ENCODE data around the gene PBX4. TPM values are rescaled to one million over a fixed set of nuclear protein-coding genes. Genes with fewer than 3 reads are reported as not detected.
A peak's percentile ranks its signal among the peaks of the same experiment; 100 is the strongest.

Gene PBX4
- polyA plus RNA-seq, 1 experiment, result 0.63 TPM

- CTCF ChIA-PET, result no interaction called here
- peaks cover 2% of the 10 kb centered on the region; the same call in 1 of the 2 replicates for H3K9me3 ChIP-seq (ENCODE audit: control insufficient read depth, insufficient read depth, low read length)
- POLR2A ChIA-PET, result no interaction called here
- no peaks in the 10 kb centered on the region for H3K27me3 ChIP-seq (ENCODE audit: control insufficient read depth, insufficient read depth, low read length)
- no peak overlapping the region for H3K27ac ChIP-seq (ENCODE audit: low read depth, low read length)
- DNase-seq (ENCODE audit: low read depth, low spot score), result no peak
- no peak overlapping the region for H3K4me3 ChIP-seq (ENCODE audit: low read depth, low read length)
- TF ChIP-seq CTCF (IDR thresholded peaks at IDR 0.05; ENCODE audit: low read depth, low read length), result no peak
Observed at GRCh38 chr19:19520989-19521388, 97.5 kb downstream of the PBX4 start.

GRCh38 chr19:19517235-19517619, 101.3 kb downstream of the PBX4 start:
- ChIA-PET POLR2A (no interaction called here), CTCF (interaction anchor here (1.6 kb wide), 1 partner anchor 15 kb away, joined by 5 read pairs; no protein-coding TSS in a partner anchor)
- Histone ChIP-seq H3K27ac (ENCODE audit: low read depth, low read length) (peak overlapping the region; percentile 2), H3K4me3 (ENCODE audit: low read depth, low read length) (peak overlapping the region; percentile 92), H3K9me3 (ENCODE audit: control insufficient read depth, insufficient read depth, low read length) (peaks cover 23% of the 10 kb centered on the region), H3K27me3 (ENCODE audit: control insufficient read depth, insufficient read depth, low read length) (no peaks in the 10 kb centered on the region)
- DNase-seq (ENCODE audit: low read depth, low spot score), result no peak
- no peak for TF ChIP-seq CTCF (IDR thresholded peaks at IDR 0.05; ENCODE audit: low read depth, low read length)

GRCh38 chr19:19515642-19516519, 102.6 kb downstream of the PBX4 start, which contains the start of gene NDUFA13:
Gene NDUFA13, plus strand, starts transcription at chr19:19516225. Its CDS starts 14 bp downstream, at chr19:19516239.
- CTCF ChIA-PET, result interaction anchor here (1.2 to 1.6 kb wide), 3 partner anchors 16 to 110 kb away, joined by 3 to 5 read pairs (median 3); partner anchors contain the start of gene GATAD2A
- POLR2A ChIA-PET, result interaction anchor here (0.5 to 1.8 kb wide), 7 partner anchors 17 to 312 kb away, joined by 3 to 6 read pairs (median 3); no protein-coding TSS in a partner anchor
- peak within 1 kb of the TSS; percentile 92 for H3K4me3 ChIP-seq (ENCODE audit: low read depth, low read length)
- H3K27ac ChIP-seq (ENCODE audit: low read depth, low read length), result peak within 1 kb of the TSS; percentile 68
- peak; percentile 30; the same call in 1 of the 2 replicates for TF ChIP-seq CTCF (IDR thresholded peaks at IDR 0.05; ENCODE audit: low read depth, low read length)
- peak; percentile 72 for DNase-seq (ENCODE audit: low read depth, low spot score)
- H3K27me3 ChIP-seq (ENCODE audit: control insufficient read depth, insufficient read depth, low read length), result no peaks in the 10 kb centered on the region
- H3K9me3 ChIP-seq (ENCODE audit: control insufficient read depth, insufficient read depth, low read length), result peaks cover 21% of the 10 kb centered on the region

GRCh38 chr19:19514881-19515641, 103.4 kb downstream of the PBX4 start, which contains the start of gene TSSK6:
Gene TSSK6, minus strand, starts transcription at chr19:19515548. Its CDS starts 121 bp downstream, at chr19:19515427.
- ChIA-PET CTCF (interaction anchor here (1.2 kb wide), 1 partner anchor 25 kb away, joined by 3 read pairs; no protein-coding TSS in a partner anchor), POLR2A (interaction anchor here (0.5 to 1.8 kb wide), 5 partner anchors 18 to 311 kb away, joined by 3 to 6 read pairs (median 3); no protein-coding TSS in a partner anchor)
- Histone ChIP-seq H3K4me3 (ENCODE audit: low read depth, low read length) (peak within 1 kb of the TSS; percentile 92), H3K27me3 (ENCODE audit: control insufficient read depth, insufficient read depth, low read length) (no peaks in the 10 kb centered on the region), H3K9me3 (ENCODE audit: control insufficient read depth, insufficient read depth, low read length) (peaks cover 21% of the 10 kb centered on the region), H3K27ac (ENCODE audit: low read depth, low read length) (peak within 1 kb of the TSS; percentile 68)
- TF ChIP-seq CTCF (IDR thresholded peaks at IDR 0.05; ENCODE audit: low read depth, low read length), result no peak
- DNase-seq (ENCODE audit: low read depth, low spot score), result no peak

Data from AG04450 (cell line).